ENCODE measurements around the gene NCOR2.

Gene NCOR2

GRCh38 chr12:124578445-124578844 lies 11.0 kb upstream of the NCOR2 start:
- Histone ChIP-seq H3K27me3 (replicated peaks in 2 of 5; ENCODE audit: control insufficient read depth in 4 of 5, insufficient read depth in 5 of 5, low read length in 4 of 5) (no peaks in the 10 kb centered on the region), H3K9me3 (ENCODE audit: control extremely low read depth in 1 of 5, control insufficient read depth in 4 of 5, insufficient read depth in 2 of 5, low read depth in 1 of 5, low read length in 4 of 5) (peaks cover 0 to 11% (median 0%) of the 10 kb centered on the region in 5 experiments), H3K4me1 (ENCODE audit: control extremely low read depth in 1 of 4, control insufficient read depth in 4 of 4, insufficient read depth in 4 of 4, low read length in 3 of 4) (peaks cover 0 to 20% (median 17%) of the 10 kb centered on the region in 4 experiments), H3K4me3 (ENCODE audit: control insufficient read depth in 1 of 7, extremely low read depth in 1 of 7, insufficient read depth in 4 of 7, low read depth in 2 of 7, low read length in 6 of 7) (no peak overlapping the region), H3K27ac (ENCODE audit: insufficient read depth in 1 of 2, low read depth in 1 of 2, low read length in 2 of 2, poor library complexity in 1 of 2, severe bottlenecking in 2 of 2) (no peak overlapping the region), H3K36me3 (ENCODE audit: control insufficient read depth in 4 of 4, insufficient read depth in 4 of 4, low read length in 3 of 4) (no peaks in the 10 kb centered on the region)
- ChIA-PET CTCF (interaction anchor here (1.4 to 1.7 kb wide), 3 partner anchors 8 to 103 kb away, joined by 3 to 8 read pairs (median 5); no protein-coding TSS in a partner anchor), POLR2A (no interaction called here)
- WGBS (ENCODE audit: insufficient coverage) = 100% methylated on average over 5 of the region's 8 CpGs
- no peak for DNase-seq

GRCh38 chr12:124577986-124578385 lies 10.6 kb upstream of the NCOR2 start:
- over 99% methylated on average over 10 of the region's 13 CpGs for WGBS (ENCODE audit: insufficient coverage)
- Histone ChIP-seq H3K9me3 (ENCODE audit: control extremely low read depth in 1 of 5, control insufficient read depth in 4 of 5, insufficient read depth in 2 of 5, low read depth in 1 of 5, low read length in 4 of 5) (peaks cover 0 to 11% (median 0%) of the 10 kb centered on the region in 5 experiments), H3K27me3 (replicated peaks in 2 of 5; ENCODE audit: control insufficient read depth in 4 of 5, insufficient read depth in 5 of 5, low read length in 4 of 5) (no peaks in the 10 kb centered on the region), H3K4me3 (ENCODE audit: control insufficient read depth in 1 of 7, extremely low read depth in 1 of 7, insufficient read depth in 4 of 7, low read depth in 2 of 7, low read length in 6 of 7) (no peak overlapping the region), H3K27ac (ENCODE audit: insufficient read depth in 1 of 2, low read depth in 1 of 2, low read length in 2 of 2, poor library complexity in 1 of 2, severe bottlenecking in 2 of 2) (no peak overlapping the region), H3K36me3 (ENCODE audit: control insufficient read depth in 4 of 4, insufficient read depth in 4 of 4, low read length in 3 of 4) (no peaks in the 10 kb centered on the region), H3K4me1 (ENCODE audit: control extremely low read depth in 1 of 4, control insufficient read depth in 4 of 4, insufficient read depth in 4 of 4, low read length in 3 of 4) (peaks cover 0 to 22% (median 19%) of the 10 kb centered on the region in 4 experiments)
- ChIA-PET POLR2A (no interaction called here), CTCF (no interaction called here)
- DNase-seq = no peak

DNA sequence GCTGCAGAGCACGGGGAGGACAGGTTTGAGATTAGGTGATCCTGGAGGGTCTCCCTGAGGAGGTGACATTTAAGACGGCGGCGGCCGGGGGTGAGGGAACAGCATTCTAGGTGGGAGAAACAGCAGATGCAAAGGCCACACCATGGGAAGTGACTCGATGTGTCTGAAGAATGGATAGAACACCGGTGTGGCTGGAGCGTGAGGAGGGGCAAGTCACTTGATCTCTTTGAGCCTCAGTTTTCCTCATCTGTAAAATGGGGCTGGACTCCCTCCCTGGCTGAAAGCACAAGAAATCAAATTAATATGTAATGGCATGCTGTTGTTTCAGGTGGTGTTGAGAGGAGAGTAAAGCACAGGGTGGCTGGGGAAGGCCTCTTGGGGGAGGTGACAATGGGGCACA lies 10.0 kb upstream of the NCOR2 start:
- ChIA-PET POLR2A (no interaction called here), CTCF (no interaction called here)
- WGBS (ENCODE audit: insufficient coverage) = 97% methylated on average over 8 of the region's 8 CpGs
- H3K4me3 ChIP-seq (ENCODE audit: control insufficient read depth in 1 of 7, extremely low read depth in 1 of 7, insufficient read depth in 4 of 7, low read depth in 2 of 7, low read length in 6 of 7) = no peak overlapping the region
- peaks cover 0 to 11% (median 0%) of the 10 kb centered on the region in 5 experiments for H3K9me3 ChIP-seq (ENCODE audit: control extremely low read depth in 1 of 5, control insufficient read depth in 4 of 5, insufficient read depth in 2 of 5, low read depth in 1 of 5, low read length in 4 of 5)
- no peak overlapping the region for H3K27ac ChIP-seq (ENCODE audit: insufficient read depth in 1 of 2, low read depth in 1 of 2, low read length in 2 of 2, poor library complexity in 1 of 2, severe bottlenecking in 2 of 2)
- DNase-seq = no peak
- H3K27me3 ChIP-seq (replicated peaks in 2 of 5; ENCODE audit: control insufficient read depth in 4 of 5, insufficient read depth in 5 of 5, low read length in 4 of 5) = no peaks in the 10 kb centered on the region
- no peaks in the 10 kb centered on the region for H3K36me3 ChIP-seq (ENCODE audit: control insufficient read depth in 4 of 4, insufficient read depth in 4 of 4, low read length in 3 of 4)
- peaks cover 0 to 22% (median 20%) of the 10 kb centered on the region in 4 experiments for H3K4me1 ChIP-seq (ENCODE audit: control extremely low read depth in 1 of 4, control insufficient read depth in 4 of 4, insufficient read depth in 4 of 4, low read length in 3 of 4)

GRCh38 chr12:124576061-124576650 lies 8.7 kb upstream of the NCOR2 start:
- Histone ChIP-seq H3K9me3 (ENCODE audit: control extremely low read depth in 1 of 5, control insufficient read depth in 4 of 5, insufficient read depth in 2 of 5, low read depth in 1 of 5, low read length in 4 of 5) (peaks cover 0 to 11% (median 0%) of the 10 kb centered on the region in 5 experiments), H3K4me3 (ENCODE audit: control insufficient read depth in 1 of 7, extremely low read depth in 1 of 7, insufficient read depth in 4 of 7, low read depth in 2 of 7, low read length in 6 of 7) (no peak overlapping the region), H3K27ac (ENCODE audit: insufficient read depth in 1 of 2, low read depth in 1 of 2, low read length in 2 of 2, poor library complexity in 1 of 2, severe bottlenecking in 2 of 2) (no peak overlapping the region), H3K36me3 (ENCODE audit: control insufficient read depth in 4 of 4, insufficient read depth in 4 of 4, low read length in 3 of 4) (no peaks in the 10 kb centered on the region), H3K27me3 (replicated peaks in 2 of 5; ENCODE audit: control insufficient read depth in 4 of 5, insufficient read depth in 5 of 5, low read length in 4 of 5) (no peaks in the 10 kb centered on the region), H3K4me1 (ENCODE audit: control extremely low read depth in 1 of 4, control insufficient read depth in 4 of 4, insufficient read depth in 4 of 4, low read length in 3 of 4) (peaks cover 0 to 16% (median 13%) of the 10 kb centered on the region in 4 experiments)
- 95% methylated on average over 8 of the region's 8 CpGs for WGBS (ENCODE audit: insufficient coverage)
- no peak for DNase-seq
- CTCF ChIA-PET = interaction anchor here (1.5 kb wide), 1 partner anchor 18 kb away, joined by 3 read pairs; no protein-coding TSS in a partner anchor
- POLR2A ChIA-PET = no interaction called here

- H3K36me3 ChIP-seq (ENCODE audit: control insufficient read depth in 4 of 4, insufficient read depth in 4 of 4, low read length in 3 of 4) = no peaks in the 10 kb centered on the region
- 68% methylated on average over 16 of the region's 18 CpGs for WGBS (ENCODE audit: insufficient coverage)
- H3K27me3 ChIP-seq (replicated peaks in 2 of 5; ENCODE audit: control insufficient read depth in 4 of 5, insufficient read depth in 5 of 5, low read length in 4 of 5) = no peaks in the 10 kb centered on the region
- DNase-seq = peak; percentile 43 to 84 (median 80)
- ChIA-PET CTCF (interaction anchor here (0.8 to 0.9 kb wide), 2 partner anchors 107 to 186 kb away, joined by 3 read pairs; no protein-coding TSS in a partner anchor), POLR2A (no interaction called here)
- H3K4me1 ChIP-seq (ENCODE audit: control extremely low read depth in 1 of 4, control insufficient read depth in 4 of 4, insufficient read depth in 4 of 4, low read length in 3 of 4) = peaks cover 0 to 20% (median 18%) of the 10 kb centered on the region in 4 experiments
- H3K27ac ChIP-seq (ENCODE audit: insufficient read depth in 1 of 2, low read depth in 1 of 2, low read length in 2 of 2, poor library complexity in 1 of 2, severe bottlenecking in 2 of 2) = peak overlapping the region in 1 of 2 experiments; percentile 63
- H3K4me3 ChIP-seq (ENCODE audit: control insufficient read depth in 1 of 7, extremely low read depth in 1 of 7, insufficient read depth in 4 of 7, low read depth in 2 of 7, low read length in 6 of 7) = peak overlapping the region in 1 of 7 experiments; percentile 5
- H3K9me3 ChIP-seq (ENCODE audit: control extremely low read depth in 1 of 5, control insufficient read depth in 4 of 5, insufficient read depth in 2 of 5, low read depth in 1 of 5, low read length in 4 of 5) = no peaks in the 10 kb centered on the region
These were observed 6.7 kb upstream of the NCOR2 start for GRCh38 chr12:124573839-124574786.

GRCh38 chr12:124571556-124571955 lies 4.1 kb upstream of the NCOR2 start:
- CTCF ChIA-PET = interaction anchor here (1.3 to 1.9 kb wide), 2 partner anchors 8 to 16 kb away, joined by 3 to 8 read pairs; no protein-coding TSS in a partner anchor
- Histone ChIP-seq H3K27me3 (replicated peaks in 2 of 5; ENCODE audit: control insufficient read depth in 4 of 5, insufficient read depth in 5 of 5, low read length in 4 of 5) (no peaks in the 10 kb centered on the region), H3K4me3 (ENCODE audit: control insufficient read depth in 1 of 7, extremely low read depth in 1 of 7, insufficient read depth in 4 of 7, low read depth in 2 of 7, low read length in 6 of 7) (no peak overlapping the region), H3K27ac (ENCODE audit: insufficient read depth in 1 of 2, low read depth in 1 of 2, low read length in 2 of 2, poor library complexity in 1 of 2, severe bottlenecking in 2 of 2) (no peak overlapping the region), H3K9me3 (ENCODE audit: control extremely low read depth in 1 of 5, control insufficient read depth in 4 of 5, insufficient read depth in 2 of 5, low read depth in 1 of 5, low read length in 4 of 5) (no peaks in the 10 kb centered on the region), H3K4me1 (ENCODE audit: control extremely low read depth in 1 of 4, control insufficient read depth in 4 of 4, insufficient read depth in 4 of 4, low read length in 3 of 4) (peaks cover 0 to 34% (median 31%) of the 10 kb centered on the region in 4 experiments), H3K36me3 (ENCODE audit: control insufficient read depth in 4 of 4, insufficient read depth in 4 of 4, low read length in 3 of 4) (no peaks in the 10 kb centered on the region)
- POLR2A ChIA-PET = no interaction called here
- WGBS (ENCODE audit: insufficient coverage) = 100% methylated on average over 1 of the region's 2 CpGs
- DNase-seq = no peak
